Inflammatory macrophage (primary cell): ENCODE measurements around the gene PURB.
"Not testable (repeated sequence)": the region's sequence is repeated elsewhere in the genome, so short reads cannot be mapped to it uniquely, and the experiment has no call there.

ENCODE experiments used
- DNase-seq, 2 donors: peaks; one replicate each; pipeline ENCODE4 v3.0.0-alpha.2; 2020 to 2022

The PURB gene

GRCh38 chr7:44891372-44891771, 6.0 kb upstream of the PURB start:
- DNase-seq, result no peak

- no peak for DNase-seq
Measured at GRCh38 chr7:44889086-44889781, 3.9 kb upstream of the PURB start.

GRCh38 chr7:44887293-44887692, 2.0 kb upstream of the PURB start:
- peak; percentile 48 for DNase-seq

- DNase-seq, result peak; percentile 31 to 65
Measured at GRCh38 chr7:44884621-44885393, 523 bp downstream of the PURB start.

GRCh38 chr7:44883961-44884620, 1.2 kb downstream of the PURB start:
- peak in 1 of 2 donors; percentile 11 for DNase-seq

GRCh38 chr7:44882899-44883298, 2.4 kb downstream of the PURB start:
- no peak for DNase-seq

- DNase-seq, result peak in 1 of 2 donors; percentile 27
Measured at GRCh38 chr7:44881610-44882009, 3.7 kb downstream of the PURB start.

- no peak for DNase-seq
Measured at GRCh38 chr7:44881066-44881600, 4.2 kb downstream of the PURB start.

GRCh38 chr7:44880317-44881018, 4.9 kb downstream of the PURB start:
- DNase-seq, result no peak

GRCh38 chr7:44876393-44876792, 8.9 kb downstream of the PURB start:
- no peak for DNase-seq

- no peak for DNase-seq
Measured at GRCh38 chr7:44875241-44875640, 10.1 kb downstream of the PURB start.

- no peak for DNase-seq
Measured at GRCh38 chr7:44872787-44873186, 12.5 kb downstream of the PURB start.

- not testable (repeated sequence) for DNase-seq
Measured at GRCh38 chr7:44871918-44872317, 13.4 kb downstream of the PURB start.

GRCh38 chr7:44870780-44871179, 14.6 kb downstream of the PURB start:
- not testable (repeated sequence) for DNase-seq

- DNase-seq, result not testable (repeated sequence)
Measured at GRCh38 chr7:44870336-44870735, 15.0 kb downstream of the PURB start.

- DNase-seq, result peak in 1 of 2 donors; percentile 45
Measured at GRCh38 chr7:44867073-44867995, 18.0 kb downstream of the PURB start.

GRCh38 chr7:44861949-44862348, 23.4 kb downstream of the PURB start:
- DNase-seq, result not testable (repeated sequence)

- no peak for DNase-seq
Measured at GRCh38 chr7:44858161-44858560, 27.2 kb downstream of the PURB start.

- DNase-seq, result peak; percentile 21 to 38
Measured at GRCh38 chr7:44854644-44855364, 30.5 kb downstream of the PURB start.

- DNase-seq, result no peak
Measured at GRCh38 chr7:44853391-44853790, 31.9 kb downstream of the PURB start.

GRCh38 chr7:44852590-44852989, 32.7 kb downstream of the PURB start:
- DNase-seq, result no peak
